ENCODE results near the gene FMN1.

The FMN1 gene

GRCh38 chr15:33201491-33202231, 7.1 kb upstream of the FMN1 start:
- in situ Hi-C loops (cut with HindIII; ENCODE audit: low sequenced_read_pairs) = no loop called here

GRCh38 chr15:33200903-33201302, 6.4 kb upstream of the FMN1 start:
- in situ Hi-C loops (cut with HindIII; ENCODE audit: low sequenced_read_pairs) = no loop called here

- in situ Hi-C loops (cut with HindIII; ENCODE audit: low sequenced_read_pairs) = no loop called here
Observed at GRCh38 chr15:33200444-33200843, 5.9 kb upstream of the FMN1 start.

GRCh38 chr15:33198541-33198940, 4.0 kb upstream of the FMN1 start:
- in situ Hi-C loops (cut with HindIII; ENCODE audit: low sequenced_read_pairs) = no loop called here

GRCh38 chr15:33197636-33198035, 3.1 kb upstream of the FMN1 start:
- in situ Hi-C loops (cut with HindIII; ENCODE audit: low sequenced_read_pairs) = no loop called here

- in situ Hi-C loops (cut with HindIII; ENCODE audit: low sequenced_read_pairs) = no loop called here
Observed at GRCh38 chr15:33194237-33194636, 277 bp downstream of the FMN1 start.

GRCh38 chr15:33191591-33191990, 2.9 kb downstream of the FMN1 start:
- in situ Hi-C loops (cut with HindIII; ENCODE audit: low sequenced_read_pairs) = no loop called here

GRCh38 chr15:33190539-33190938, 4.0 kb downstream of the FMN1 start:
- in situ Hi-C loops (cut with HindIII; ENCODE audit: low sequenced_read_pairs) = no loop called here

- in situ Hi-C loops (cut with HindIII; ENCODE audit: low sequenced_read_pairs) = no loop called here
Observed at GRCh38 chr15:33188641-33189257, 5.8 kb downstream of the FMN1 start.

GRCh38 chr15:33188159-33188558, 6.4 kb downstream of the FMN1 start:
- in situ Hi-C loops (cut with HindIII; ENCODE audit: low sequenced_read_pairs) = no loop called here

GRCh38 chr15:33183334-33183733, 11.2 kb downstream of the FMN1 start:
- in situ Hi-C loops (cut with HindIII; ENCODE audit: low sequenced_read_pairs) = no loop called here

GRCh38 chr15:33182926-33183325, 11.6 kb downstream of the FMN1 start:
- in situ Hi-C loops (cut with HindIII; ENCODE audit: low sequenced_read_pairs) = no loop called here

GRCh38 chr15:33182278-33182905, 12.1 kb downstream of the FMN1 start:
- in situ Hi-C loops (cut with HindIII; ENCODE audit: low sequenced_read_pairs) = no loop called here

GRCh38 chr15:33179874-33180273, 14.6 kb downstream of the FMN1 start:
- in situ Hi-C loops (cut with HindIII; ENCODE audit: low sequenced_read_pairs) = no loop called here

- in situ Hi-C loops (cut with HindIII; ENCODE audit: low sequenced_read_pairs) = no loop called here
Observed at GRCh38 chr15:33171202-33171601, 23.3 kb downstream of the FMN1 start.

GRCh38 chr15:33169625-33170024, 24.9 kb downstream of the FMN1 start:
- in situ Hi-C loops (cut with HindIII; ENCODE audit: low sequenced_read_pairs) = no loop called here

- in situ Hi-C loops (cut with HindIII; ENCODE audit: low sequenced_read_pairs) = no loop called here
Observed at GRCh38 chr15:33168444-33168843, 26.1 kb downstream of the FMN1 start.

GRCh38 chr15:33163816-33164215, 30.7 kb downstream of the FMN1 start:
- in situ Hi-C loops (cut with HindIII; ENCODE audit: low sequenced_read_pairs) = no loop called here

- in situ Hi-C loops (cut with HindIII; ENCODE audit: low sequenced_read_pairs) = no loop called here
Observed at GRCh38 chr15:33161209-33161608, 33.3 kb downstream of the FMN1 start.

GRCh38 chr15:33160581-33161165, 33.8 kb downstream of the FMN1 start:
- in situ Hi-C loops (cut with HindIII; ENCODE audit: low sequenced_read_pairs) = no loop called here

- in situ Hi-C loops (cut with HindIII; ENCODE audit: low sequenced_read_pairs) = no loop called here
Observed at GRCh38 chr15:33159726-33160453, 34.6 kb downstream of the FMN1 start.
